SIG-M5 treated with dmso at 0.1 percent for 504 hours (cell line): ENCODE measurements around the gene UBA6.

Experiments
- DNase-seq: peaks from one replicate; lab custom pipeline; 2025; ENCODE audit not compliant: unreplicated experiment; lab: John Stamatoyannopoulos, UW

Gene UBA6

GRCh38 chr4:67581208-67581857 is 119.6 kb downstream of the UBA6 start:
- no peak for DNase-seq

DNA sequence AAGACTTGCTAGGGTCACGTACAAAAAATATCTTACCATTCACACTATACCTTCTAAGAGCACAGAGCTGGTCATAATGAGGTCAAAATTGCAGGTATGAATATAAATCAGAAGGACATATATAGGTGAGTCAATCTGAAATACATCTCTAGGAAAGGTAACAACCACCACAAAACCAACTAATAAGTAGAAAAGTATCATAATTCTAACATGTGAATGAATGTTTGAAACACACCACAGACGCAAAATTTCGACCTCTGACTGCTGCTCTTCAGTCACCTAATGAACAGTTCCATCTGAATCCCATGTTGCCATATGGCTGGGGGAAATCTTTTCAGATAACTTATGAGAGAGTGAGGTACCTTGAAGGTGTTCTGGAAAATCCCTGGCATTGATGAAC is 120.4 kb downstream of the UBA6 start:
- no peak for DNase-seq

- DNase-seq, result no peak
Measured at GRCh38 chr4:67576538-67576937, 124.4 kb downstream of the UBA6 start.

DNA sequence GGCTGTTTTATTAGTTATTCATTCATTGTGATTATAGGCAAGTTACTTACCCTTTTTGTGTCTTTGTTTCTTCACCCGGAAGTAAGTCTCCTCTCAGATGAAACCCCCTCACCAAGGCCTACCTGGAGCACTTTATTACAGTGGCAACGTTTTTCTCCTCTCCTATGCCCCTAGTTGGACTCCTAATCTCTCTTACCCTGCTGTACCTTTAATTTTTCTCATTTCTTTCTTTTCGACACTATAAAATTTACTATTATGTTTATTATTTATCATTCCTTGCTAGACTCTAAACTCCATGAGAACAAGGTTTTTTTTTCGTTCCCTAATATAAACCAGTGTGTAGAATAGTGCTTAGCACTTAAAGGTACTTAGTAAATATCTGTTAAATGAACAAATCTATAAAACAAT is 124.9 kb downstream of the UBA6 start:
- DNase-seq, result no peak

- DNase-seq, result peak; percentile 49
Measured at GRCh38 chr4:67575232-67576058, 125.5 kb downstream of the UBA6 start.

- no peak for DNase-seq
Measured at GRCh38 chr4:67573193-67573592, 127.8 kb downstream of the UBA6 start.

GRCh38 chr4:67571975-67572374 is 129.0 kb downstream of the UBA6 start:
- no peak for DNase-seq

DNA sequence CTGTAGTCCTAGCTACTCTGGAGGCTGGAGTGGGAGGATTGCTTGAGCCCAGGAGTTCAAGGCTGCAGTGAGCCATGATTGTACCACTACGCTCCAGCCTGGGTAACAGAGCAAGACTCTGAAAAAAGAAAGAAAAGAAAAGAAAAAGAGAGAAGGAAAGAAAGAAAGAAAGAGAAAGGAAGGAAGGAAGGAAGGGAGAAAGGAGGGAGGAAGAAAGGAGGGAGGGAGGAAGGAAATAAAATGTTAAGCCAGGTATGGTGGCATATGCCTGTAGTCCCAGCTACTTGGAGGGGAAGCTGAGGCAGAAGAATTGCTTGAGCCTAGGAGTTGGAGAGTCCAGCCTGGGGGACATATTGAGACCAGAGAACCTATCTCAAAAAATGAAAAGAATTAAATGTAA is 130.4 kb downstream of the UBA6 start:
- DNase-seq, result no peak

DNA sequence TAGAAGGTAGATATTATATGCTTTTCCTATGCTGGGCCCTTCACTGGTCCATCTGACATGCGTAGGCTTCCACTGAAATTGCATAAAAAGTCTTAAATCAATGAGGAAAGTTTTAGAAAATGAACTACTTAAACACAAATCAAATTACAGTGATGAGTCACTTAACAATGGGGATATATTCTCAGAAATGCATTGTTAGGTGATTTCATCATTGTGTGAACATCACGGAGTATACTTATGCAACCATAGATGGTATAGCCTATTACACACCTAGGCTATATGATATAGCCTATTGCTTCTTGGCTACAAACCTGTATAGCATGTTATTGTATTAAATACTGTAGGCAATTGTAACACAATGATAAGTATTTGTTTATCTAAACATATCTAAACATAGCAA is 132.1 kb downstream of the UBA6 start:
- no peak for DNase-seq

GRCh38 chr4:67566335-67566734 is 134.6 kb downstream of the UBA6 start:
- DNase-seq, result no peak

DNA sequence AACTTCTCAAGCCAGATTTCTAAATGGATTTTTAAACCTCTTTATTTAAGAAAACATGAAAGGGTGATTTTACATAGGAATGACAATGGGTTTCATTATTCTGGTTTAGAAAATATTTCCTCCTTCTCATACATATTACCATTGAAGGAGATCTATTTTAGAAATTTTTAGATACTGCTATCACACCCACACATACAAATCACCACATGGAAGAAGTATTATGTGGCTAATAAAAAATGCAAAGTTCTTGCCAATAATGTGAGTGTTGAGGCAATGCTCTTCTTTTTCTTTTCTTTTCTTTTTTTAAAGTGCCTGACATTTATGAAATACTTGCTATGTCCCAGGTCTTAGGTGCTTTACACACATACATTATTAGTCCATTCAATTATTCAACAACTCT is 135.7 kb downstream of the UBA6 start:
- no peak for DNase-seq
